Measurements from ENCODE around the gene MTG2. TPM values are rescaled to one million over a fixed set of nuclear protein-coding genes. Genes with fewer than 3 reads are reported as not detected.

MTG2 gene
- total RNA-seq, 2 donors from 2014 or later, result 40.0 to 53.0 TPM

GRCh38 chr20:62225820-62226635 is 43.2 kb downstream of the MTG2 start:
- H3K27me3 ChIP-seq (replicated peaks; ENCODE audit: insufficient read depth), result peaks cover 20% of the 10 kb centered on the region
- no peak overlapping the region for H3K4me3 ChIP-seq
- no peaks in the 10 kb centered on the region for H3K4me1 ChIP-seq (replicated peaks)
- 85% methylated on average over 17 of the region's 17 CpGs for WGBS
- H3K27ac ChIP-seq, result no peak overlapping the region
- no peak for DNase-seq (ENCODE audit: low spot score)
- H3K9me3 ChIP-seq, result no peaks in the 10 kb centered on the region
- H3K36me3 ChIP-seq, result no peaks in the 10 kb centered on the region
- intact Hi-C loops (cut with DNase I), result no loop called here
- TF ChIP-seq, protein P1, sequence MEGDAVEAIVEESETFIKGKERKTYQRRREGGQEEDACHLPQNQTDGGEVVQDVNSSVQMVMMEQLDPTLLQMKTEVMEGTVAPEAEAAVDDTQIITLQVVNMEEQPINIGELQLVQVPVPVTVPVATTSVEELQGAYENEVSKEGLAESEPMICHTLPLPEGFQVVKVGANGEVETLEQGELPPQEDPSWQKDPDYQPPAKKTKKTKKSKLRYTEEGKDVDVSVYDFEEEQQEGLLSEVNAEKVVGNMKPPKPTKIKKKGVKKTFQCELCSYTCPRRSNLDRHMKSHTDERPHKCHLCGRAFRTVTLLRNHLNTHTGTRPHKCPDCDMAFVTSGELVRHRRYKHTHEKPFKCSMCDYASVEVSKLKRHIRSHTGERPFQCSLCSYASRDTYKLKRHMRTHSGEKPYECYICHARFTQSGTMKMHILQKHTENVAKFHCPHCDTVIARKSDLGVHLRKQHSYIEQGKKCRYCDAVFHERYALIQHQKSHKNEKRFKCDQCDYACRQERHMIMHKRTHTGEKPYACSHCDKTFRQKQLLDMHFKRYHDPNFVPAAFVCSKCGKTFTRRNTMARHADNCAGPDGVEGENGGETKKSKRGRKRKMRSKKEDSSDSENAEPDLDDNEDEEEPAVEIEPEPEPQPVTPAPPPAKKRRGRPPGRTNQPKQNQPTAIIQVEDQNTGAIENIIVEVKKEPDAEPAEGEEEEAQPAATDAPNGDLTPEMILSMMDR (IDR thresholded peaks at IDR 0.05), result no peak
- TF ChIP-seq POLR2AphosphoS5 (IDR thresholded peaks at IDR 0.05), result no peak
- TF ChIP-seq POLR2A (IDR thresholded peaks at IDR 0.05), result no peak

- DNase-seq (ENCODE audit: low spot score), result no peak
- intact Hi-C loops (cut with DNase I), result no loop called here
- WGBS, result 55% methylated on average over 24 of the region's 24 CpGs
- Histone ChIP-seq H3K36me3 (no peaks in the 10 kb centered on the region), H3K4me1 (replicated peaks) (no peaks in the 10 kb centered on the region), H3K27me3 (replicated peaks; ENCODE audit: insufficient read depth) (peaks cover 13% of the 10 kb centered on the region), H3K4me3 (no peak overlapping the region), H3K27ac (no peak overlapping the region), H3K9me3 (no peaks in the 10 kb centered on the region)
- TF ChIP-seq, protein P1 (IDR thresholded peaks at IDR 0.05), result no peak
- TF ChIP-seq POLR2A (IDR thresholded peaks at IDR 0.05), result no peak
- no peak for TF ChIP-seq POLR2AphosphoS5 (IDR thresholded peaks at IDR 0.05)
Measured at GRCh38 chr20:62226707-62227590, 44.1 kb downstream of the MTG2 start.

- Histone ChIP-seq H3K4me3 (no peak overlapping the region), H3K27me3 (replicated peaks; ENCODE audit: insufficient read depth) (peaks cover 6% of the 10 kb centered on the region), H3K27ac (no peak overlapping the region), H3K36me3 (no peaks in the 10 kb centered on the region), H3K9me3 (no peaks in the 10 kb centered on the region), H3K4me1 (replicated peaks) (peaks cover 4% of the 10 kb centered on the region)
- DNase-seq (ENCODE audit: low spot score), result no peak
- intact Hi-C loops (cut with DNase I), result no loop called here
- WGBS, result 64% methylated on average over 10 of the region's 10 CpGs
- TF ChIP-seq POLR2A (IDR thresholded peaks at IDR 0.05) (no peak), POLR2AphosphoS5 (IDR thresholded peaks at IDR 0.05) (no peak)
Measured at GRCh38 chr20:62227591-62227976, 44.8 kb downstream of the MTG2 start.

DNA sequence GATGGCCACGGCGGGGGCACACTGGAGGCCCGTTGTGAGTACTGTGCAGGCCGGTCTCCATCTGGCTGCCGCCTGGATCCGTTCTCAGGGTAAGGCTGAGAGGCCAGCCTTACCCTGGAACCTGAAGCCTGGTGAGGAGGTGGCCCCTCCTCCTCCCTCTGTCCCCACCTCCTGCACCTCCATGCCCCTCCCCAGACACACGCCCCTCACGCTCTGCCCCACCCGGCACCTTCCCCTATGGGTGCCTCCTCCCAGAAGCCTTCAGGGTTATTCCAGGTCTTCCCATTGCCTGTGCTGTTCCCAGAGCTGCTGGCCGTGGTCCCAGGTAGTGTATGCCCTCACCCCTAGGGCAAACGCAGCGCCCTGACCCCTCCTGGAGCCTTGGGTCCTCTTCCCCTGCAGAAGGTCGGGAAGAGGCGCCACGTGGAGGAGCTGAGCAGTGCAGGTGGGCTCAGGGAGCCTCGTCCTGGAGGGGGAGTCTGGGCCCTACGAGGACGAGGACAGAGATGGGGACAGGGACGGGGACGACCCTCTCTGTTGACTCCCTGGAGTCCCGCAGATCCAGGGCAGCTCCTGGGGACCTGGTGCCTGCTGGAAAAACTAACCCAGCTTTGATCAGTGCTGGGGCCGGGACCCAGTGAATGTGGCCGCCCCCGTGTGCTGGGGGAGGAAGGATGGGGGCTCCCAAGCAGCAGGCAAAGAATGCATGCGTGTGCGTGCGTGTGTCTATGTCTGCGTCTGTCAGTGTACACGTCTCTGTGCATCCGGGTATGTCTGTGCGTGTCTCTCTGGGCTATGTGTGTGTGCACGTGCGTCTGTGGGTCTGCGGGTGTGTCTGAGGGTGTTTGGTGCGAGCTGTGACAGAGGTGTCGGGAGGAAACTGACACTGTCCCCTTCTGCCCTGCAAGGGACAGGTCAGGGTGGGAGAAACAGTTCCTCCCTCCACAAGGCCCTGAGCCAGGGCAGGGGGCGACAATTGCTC is 45.4 kb downstream of the MTG2 start:
- H3K36me3 ChIP-seq, result no peaks in the 10 kb centered on the region
- H3K9me3 ChIP-seq, result no peaks in the 10 kb centered on the region
- H3K4me1 ChIP-seq (replicated peaks), result peaks cover 9% of the 10 kb centered on the region
- TF ChIP-seq POLR2AphosphoS5 (IDR thresholded peaks at IDR 0.05) (no peak), POLR2A (IDR thresholded peaks at IDR 0.05) (no peak)
- TF ChIP-seq, protein P1 (IDR thresholded peaks at IDR 0.05), result no peak
- H3K27me3 ChIP-seq (replicated peaks; ENCODE audit: insufficient read depth), result peaks cover under 1% of the 10 kb centered on the region
- no peak for DNase-seq (ENCODE audit: low spot score)
- H3K4me3 ChIP-seq, result no peak overlapping the region
- WGBS, result 32% methylated on average over 33 of the region's 37 CpGs
- intact Hi-C loops (cut with DNase I), result no loop called here
- H3K27ac ChIP-seq, result no peak overlapping the region
